ENCODE results near the gene POMC.

POMC gene

GRCh38 chr2:25125189-25125588 is 43.2 kb downstream of the POMC start:
- Histone ChIP-seq H3K4me1 (ENCODE audit: control insufficient read depth in 1 of 2, insufficient read depth in 2 of 2, low read length in 2 of 2) (peaks cover 0 to 3% of the 10 kb centered on the region in 2 donors), H3K9me3 (ENCODE audit: control insufficient read depth in 1 of 2, low read length in 2 of 2) (no peaks in the 10 kb centered on the region), H3K4me3 (ENCODE audit: low read depth in 1 of 2, low read length in 2 of 2) (no peak overlapping the region), H3K36me3 (ENCODE audit: control insufficient read depth in 1 of 2, insufficient read depth in 2 of 2, low read length in 2 of 2) (no peaks in the 10 kb centered on the region), H3K27me3 (ENCODE audit: control insufficient read depth in 1 of 2, insufficient read depth in 2 of 2, low read length in 2 of 2) (peaks cover 3 to 4% of the 10 kb centered on the region in 2 donors), H3K9ac (ENCODE audit: low read depth in 1 of 2, low read length in 2 of 2) (no peak overlapping the region), H3K27ac (ENCODE audit: low read depth, low read length) (no peak overlapping the region)

- Histone ChIP-seq H3K27ac (ENCODE audit: low read depth, low read length) (no peak overlapping the region), H3K36me3 (ENCODE audit: control insufficient read depth in 1 of 2, insufficient read depth in 2 of 2, low read length in 2 of 2) (no peaks in the 10 kb centered on the region), H3K9ac (ENCODE audit: low read depth in 1 of 2, low read length in 2 of 2) (no peak overlapping the region), H3K27me3 (ENCODE audit: control insufficient read depth in 1 of 2, insufficient read depth in 2 of 2, low read length in 2 of 2) (no peaks in the 10 kb centered on the region), H3K4me1 (ENCODE audit: control insufficient read depth in 1 of 2, insufficient read depth in 2 of 2, low read length in 2 of 2) (no peaks in the 10 kb centered on the region), H3K4me3 (ENCODE audit: low read depth in 1 of 2, low read length in 2 of 2) (no peak overlapping the region), H3K9me3 (ENCODE audit: control insufficient read depth in 1 of 2, low read length in 2 of 2) (no peaks in the 10 kb centered on the region)
Measured at GRCh38 chr2:25123682-25124081, 44.7 kb downstream of the POMC start.

GRCh38 chr2:25122367-25122766 is 46.0 kb downstream of the POMC start:
- Histone ChIP-seq H3K4me3 (ENCODE audit: low read depth in 1 of 2, low read length in 2 of 2) (no peak overlapping the region), H3K4me1 (ENCODE audit: control insufficient read depth in 1 of 2, insufficient read depth in 2 of 2, low read length in 2 of 2) (no peaks in the 10 kb centered on the region), H3K27me3 (ENCODE audit: control insufficient read depth in 1 of 2, insufficient read depth in 2 of 2, low read length in 2 of 2) (no peaks in the 10 kb centered on the region), H3K9ac (ENCODE audit: low read depth in 1 of 2, low read length in 2 of 2) (no peak overlapping the region), H3K36me3 (ENCODE audit: control insufficient read depth in 1 of 2, insufficient read depth in 2 of 2, low read length in 2 of 2) (no peaks in the 10 kb centered on the region), H3K9me3 (ENCODE audit: control insufficient read depth in 1 of 2, low read length in 2 of 2) (no peaks in the 10 kb centered on the region), H3K27ac (ENCODE audit: low read depth, low read length) (no peak overlapping the region)

- H3K36me3 ChIP-seq (ENCODE audit: control insufficient read depth in 1 of 2, insufficient read depth in 2 of 2, low read length in 2 of 2), result no peaks in the 10 kb centered on the region
- no peak overlapping the region for H3K27ac ChIP-seq (ENCODE audit: low read depth, low read length)
- H3K4me1 ChIP-seq (ENCODE audit: control insufficient read depth in 1 of 2, insufficient read depth in 2 of 2, low read length in 2 of 2), result no peaks in the 10 kb centered on the region
- H3K4me3 ChIP-seq (ENCODE audit: low read depth in 1 of 2, low read length in 2 of 2), result no peak overlapping the region
- no peak overlapping the region for H3K9ac ChIP-seq (ENCODE audit: low read depth in 1 of 2, low read length in 2 of 2)
- H3K27me3 ChIP-seq (ENCODE audit: control insufficient read depth in 1 of 2, insufficient read depth in 2 of 2, low read length in 2 of 2), result no peaks in the 10 kb centered on the region
- no peaks in the 10 kb centered on the region for H3K9me3 ChIP-seq (ENCODE audit: control insufficient read depth in 1 of 2, low read length in 2 of 2)
Measured at GRCh38 chr2:25119263-25119662, 49.1 kb downstream of the POMC start.

- Histone ChIP-seq H3K36me3 (ENCODE audit: control insufficient read depth in 1 of 2, insufficient read depth in 2 of 2, low read length in 2 of 2) (no peaks in the 10 kb centered on the region), H3K27me3 (ENCODE audit: control insufficient read depth in 1 of 2, insufficient read depth in 2 of 2, low read length in 2 of 2) (no peaks in the 10 kb centered on the region), H3K4me3 (ENCODE audit: low read depth in 1 of 2, low read length in 2 of 2) (no peak overlapping the region), H3K9me3 (ENCODE audit: control insufficient read depth in 1 of 2, low read length in 2 of 2) (no peaks in the 10 kb centered on the region), H3K27ac (ENCODE audit: low read depth, low read length) (no peak overlapping the region), H3K4me1 (ENCODE audit: control insufficient read depth in 1 of 2, insufficient read depth in 2 of 2, low read length in 2 of 2) (no peaks in the 10 kb centered on the region), H3K9ac (ENCODE audit: low read depth in 1 of 2, low read length in 2 of 2) (no peak overlapping the region)
Measured at GRCh38 chr2:25116956-25117355, 51.4 kb downstream of the POMC start.

- Histone ChIP-seq H3K27me3 (ENCODE audit: control insufficient read depth in 1 of 2, insufficient read depth in 2 of 2, low read length in 2 of 2) (no peaks in the 10 kb centered on the region), H3K9ac (ENCODE audit: low read depth in 1 of 2, low read length in 2 of 2) (no peak overlapping the region), H3K4me1 (ENCODE audit: control insufficient read depth in 1 of 2, insufficient read depth in 2 of 2, low read length in 2 of 2) (no peaks in the 10 kb centered on the region), H3K36me3 (ENCODE audit: control insufficient read depth in 1 of 2, insufficient read depth in 2 of 2, low read length in 2 of 2) (no peaks in the 10 kb centered on the region), H3K4me3 (ENCODE audit: low read depth in 1 of 2, low read length in 2 of 2) (no peak overlapping the region), H3K9me3 (ENCODE audit: control insufficient read depth in 1 of 2, low read length in 2 of 2) (no peaks in the 10 kb centered on the region), H3K27ac (ENCODE audit: low read depth, low read length) (no peak overlapping the region)
Measured at GRCh38 chr2:25115902-25116301, 52.5 kb downstream of the POMC start.

GRCh38 chr2:25115249-25115883 is 53.0 kb downstream of the POMC start:
- H3K9ac ChIP-seq (ENCODE audit: low read depth in 1 of 2, low read length in 2 of 2), result no peak overlapping the region
- no peaks in the 10 kb centered on the region for H3K27me3 ChIP-seq (ENCODE audit: control insufficient read depth in 1 of 2, insufficient read depth in 2 of 2, low read length in 2 of 2)
- H3K27ac ChIP-seq (ENCODE audit: low read depth, low read length), result no peak overlapping the region
- no peak overlapping the region for H3K4me3 ChIP-seq (ENCODE audit: low read depth in 1 of 2, low read length in 2 of 2)
- no peaks in the 10 kb centered on the region for H3K36me3 ChIP-seq (ENCODE audit: control insufficient read depth in 1 of 2, insufficient read depth in 2 of 2, low read length in 2 of 2)
- no peaks in the 10 kb centered on the region for H3K4me1 ChIP-seq (ENCODE audit: control insufficient read depth in 1 of 2, insufficient read depth in 2 of 2, low read length in 2 of 2)
- H3K9me3 ChIP-seq (ENCODE audit: control insufficient read depth in 1 of 2, low read length in 2 of 2), result no peaks in the 10 kb centered on the region

- Histone ChIP-seq H3K4me1 (ENCODE audit: control insufficient read depth in 1 of 2, insufficient read depth in 2 of 2, low read length in 2 of 2) (no peaks in the 10 kb centered on the region), H3K9ac (ENCODE audit: low read depth in 1 of 2, low read length in 2 of 2) (no peak overlapping the region), H3K36me3 (ENCODE audit: control insufficient read depth in 1 of 2, insufficient read depth in 2 of 2, low read length in 2 of 2) (no peaks in the 10 kb centered on the region), H3K27me3 (ENCODE audit: control insufficient read depth in 1 of 2, insufficient read depth in 2 of 2, low read length in 2 of 2) (no peaks in the 10 kb centered on the region), H3K4me3 (ENCODE audit: low read depth in 1 of 2, low read length in 2 of 2) (no peak overlapping the region), H3K9me3 (ENCODE audit: control insufficient read depth in 1 of 2, low read length in 2 of 2) (no peaks in the 10 kb centered on the region), H3K27ac (ENCODE audit: low read depth, low read length) (no peak overlapping the region)
Measured at GRCh38 chr2:25112113-25112512, 56.3 kb downstream of the POMC start.

All from duodenal mucosa (tissue), 2 donors.